Panc1 (cell line): Measurements from ENCODE around the gene MPPED2.

Source experiments
- POLR2AphosphoS5 ChIP-seq: IDR thresholded peaks from 2 replicates; pipeline ENCODE4 v1.6.1; 2012; ENCODE audit warnings: mild to moderate bottlenecking, low read depth, low read length, moderate library complexity
- REST ChIP-seq, 2 experiments: IDR thresholded peaks; 2 replicates each; pipeline ENCODE4 v1.6.1; 2011 to 2012; ENCODE audit warnings: low read depth in 2 of 2, control low read depth in 1 of 2, low read length in 1 of 2, mild to moderate bottlenecking in 1 of 2, moderate library complexity in 1 of 2; ENCODE audit not compliant: insufficient read depth in 1 of 2
- TCF7L2 ChIP-seq: IDR thresholded peaks from 2 replicates; pipeline ENCODE4 v1.6.1; 2011; ENCODE audit warnings: mild to moderate bottlenecking, low read depth, low read length, inconsistent platforms
- TF ChIP-seq, protein P1 (sequence below): fragments of 450-650 bp; IDR thresholded peaks from 2 replicates; pipeline ENCODE4 v1.5.1; 2017; ENCODE audit warnings: mild to moderate bottlenecking

DNA sequence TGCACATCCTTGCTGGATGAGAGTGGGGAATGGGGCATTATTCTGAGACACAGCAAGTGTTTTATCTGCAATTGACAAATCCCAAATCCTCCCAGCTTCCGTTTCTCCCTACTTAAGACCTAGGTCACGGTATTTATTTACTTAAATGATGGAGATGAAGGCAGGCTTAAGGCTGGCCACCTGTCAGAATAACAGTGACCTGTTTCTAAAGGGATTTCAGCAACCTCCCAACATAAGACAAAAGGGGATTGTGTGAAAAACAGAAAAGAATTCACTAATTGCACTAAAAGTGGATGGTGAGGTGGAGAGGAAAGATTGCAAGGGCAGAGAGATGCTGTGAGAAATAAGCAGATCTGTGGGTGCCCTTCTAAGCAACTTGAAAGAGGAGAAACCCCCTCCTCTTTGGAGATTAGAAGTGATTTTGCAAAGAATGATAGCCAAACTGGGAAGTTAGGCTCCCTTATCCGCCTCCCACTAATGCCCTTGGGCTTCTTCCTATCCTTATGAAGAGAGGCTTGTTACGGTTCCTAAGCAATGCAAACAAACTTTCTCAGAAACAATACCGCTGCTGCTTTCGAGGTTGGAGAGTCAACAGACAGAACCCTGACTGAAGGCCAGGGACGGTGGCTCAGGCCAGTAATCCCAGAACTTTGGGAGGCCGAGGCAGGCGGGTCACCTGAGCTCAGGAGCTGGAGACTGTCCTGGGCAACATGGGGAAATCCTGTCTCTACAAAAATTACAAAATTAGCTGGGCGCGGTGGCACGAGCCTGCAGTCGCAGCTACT is 179.0 kb downstream of the MPPED2 start:
- TF ChIP-seq, protein P1, sequence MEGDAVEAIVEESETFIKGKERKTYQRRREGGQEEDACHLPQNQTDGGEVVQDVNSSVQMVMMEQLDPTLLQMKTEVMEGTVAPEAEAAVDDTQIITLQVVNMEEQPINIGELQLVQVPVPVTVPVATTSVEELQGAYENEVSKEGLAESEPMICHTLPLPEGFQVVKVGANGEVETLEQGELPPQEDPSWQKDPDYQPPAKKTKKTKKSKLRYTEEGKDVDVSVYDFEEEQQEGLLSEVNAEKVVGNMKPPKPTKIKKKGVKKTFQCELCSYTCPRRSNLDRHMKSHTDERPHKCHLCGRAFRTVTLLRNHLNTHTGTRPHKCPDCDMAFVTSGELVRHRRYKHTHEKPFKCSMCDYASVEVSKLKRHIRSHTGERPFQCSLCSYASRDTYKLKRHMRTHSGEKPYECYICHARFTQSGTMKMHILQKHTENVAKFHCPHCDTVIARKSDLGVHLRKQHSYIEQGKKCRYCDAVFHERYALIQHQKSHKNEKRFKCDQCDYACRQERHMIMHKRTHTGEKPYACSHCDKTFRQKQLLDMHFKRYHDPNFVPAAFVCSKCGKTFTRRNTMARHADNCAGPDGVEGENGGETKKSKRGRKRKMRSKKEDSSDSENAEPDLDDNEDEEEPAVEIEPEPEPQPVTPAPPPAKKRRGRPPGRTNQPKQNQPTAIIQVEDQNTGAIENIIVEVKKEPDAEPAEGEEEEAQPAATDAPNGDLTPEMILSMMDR = no peak
- TF ChIP-seq REST (IDR thresholded peaks at IDR 0.05; ENCODE audit: insufficient read depth in 1 of 2, low read depth in 2 of 2, low read length in 1 of 2) (no peak), TCF7L2 (no peak), POLR2AphosphoS5 (no peak)
